ENCODE data around the gene PRXL2B. TPM values are rescaled to one million over a fixed set of nuclear protein-coding genes. Genes with fewer than 3 reads are reported as not detected.

PRXL2B gene
- total RNA-seq, 2 experiments from 2014 or later = 37.3 to 37.6 TPM

Other genes with a start within 250 kb of the PRXL2B start
- 10 to 100 TPM; 10.5 to 11.6 TPM for gene MORN1, start 195.2 kb upstream of the PRXL2B start, total RNA-seq
- 100 to 1,000 TPM; 140 to 147 TPM for gene RER1, start 194.9 kb upstream of the PRXL2B start, total RNA-seq
- 1 to 10 TPM; 9.6 to 9.9 TPM for gene PEX10, start 174.2 kb upstream of the PRXL2B start, total RNA-seq
- 10 to 100 TPM; 28.2 to 30.3 TPM for gene PLCH2, start 110.5 kb upstream of the PRXL2B start, total RNA-seq
- gene PANK4, start 60.2 kb upstream of the PRXL2B start, total RNA-seq = 10 to 100 TPM; 86.5 to 88.9 TPM
- gene HES5, start 56.5 kb upstream of the PRXL2B start, total RNA-seq = not detected
- gene TNFRSF14, start 30.4 kb upstream of the PRXL2B start, total RNA-seq = 100 to 1,000 TPM; 131 to 134 TPM
- 1 to 10 TPM; 3.0 to 4.1 TPM for gene MMEL1, start 46.2 kb downstream of the PRXL2B start, total RNA-seq
- gene TTC34, start 214.9 kb downstream of the PRXL2B start, total RNA-seq = 1 to 10 TPM; 2.7 to 2.8 TPM